Endothelial cell of umbilical vein (primary cell): ENCODE results near the gene DHX9. TPM values are rescaled to one million over a fixed set of nuclear protein-coding genes. Genes with fewer than 3 reads are reported as not detected.

ENCODE experiments used
- BruUV-seq: library from RNA; stranded (reverse); fragments of 400-500 nt; replicated peaks from 2 replicates; lab custom pipeline; 2021; lab: Mats Ljungman, UMichigan
- CTCF ChIA-PET: fragments of 300-600, 350-600 bp; sonication (Branson Sonifier 250); formaldehyde crosslinking; loops from one replicate; lab custom pipeline; 2021; ENCODE audit warnings: antibody characterized with exemption, inconsistent platforms; lab: Charles Lee
- POLR2A ChIA-PET: fragments of 300-600, 350-600 bp; sonication (Branson Sonifier 250); formaldehyde crosslinking; loops from one replicate; lab custom pipeline; 2021; ENCODE audit warnings: antibody characterized with exemption, inconsistent platforms; lab: Charles Lee
- DNase-seq: peaks from one replicate; pipeline ENCODE4 v3.0.0-alpha.2; 2011; ENCODE audit warnings: low read depth, low spot score
- FAIRE-seq: peaks from 2 replicates; lab custom pipeline; 2011; peaks lifted over from hg19 to GRCh38; lab: Jason Lieb, UNC
- H2AFZ ChIP-seq: 2 replicates; pipeline ENCODE4 v1.6.0; 2012; ENCODE audit warnings: low read depth, low read length, control low read depth, inconsistent platforms
- H3K27ac ChIP-seq: 2 replicates; pipeline ENCODE4 v1.5.1; 2011; ENCODE audit warnings: low read depth, mild to moderate bottlenecking, control low read depth, low read length, moderate library complexity; ENCODE audit not compliant: insufficient read depth
- H3K27me3 ChIP-seq, 2 experiments: 2 replicates each; pipeline versions ENCODE4 v1.6.0 to v1.6.1; 2011; ENCODE audit warnings: low read length in 2 of 2, mixed read lengths in 1 of 2; ENCODE audit not compliant: control insufficient read depth in 2 of 2, insufficient read depth in 2 of 2
- H3K36me3 ChIP-seq, 2 experiments: 2 replicates in 1 of 2; 3 replicates in 1 of 2; pipeline ENCODE4 v1.5.1; 2011; ENCODE audit warnings: low read length in 2 of 2, mild to moderate bottlenecking in 1 of 2, moderate library complexity in 1 of 2; ENCODE audit not compliant: control insufficient read depth in 2 of 2, insufficient read depth in 2 of 2; ENCODE audit errors: extremely low read depth in 1 of 2
- H3K4me1 ChIP-seq: 3 replicates; pipeline ENCODE4 v1.5.1; 2011; ENCODE audit warnings: mild to moderate bottlenecking, low read length; ENCODE audit not compliant: control insufficient read depth, insufficient read depth; ENCODE audit errors: extremely low read depth
- H3K4me2 ChIP-seq: 2 replicates; pipeline ENCODE4 v1.6.1; 2011; ENCODE audit warnings: low read length, control low read depth, mixed read lengths; ENCODE audit not compliant: insufficient read depth
- H3K4me3 ChIP-seq, 3 experiments: fragments of 200-600 bp in 1 of 3; sonication (generic), shearing (Covaris generic) in 1 of 3; replicated peaks in 1 of 3; 2 replicates each; pipeline ENCODE4 v1.5.1; 2011 to 2016; ENCODE audit warnings: control low read depth in 3 of 3, low read length in 3 of 3, mild to moderate bottlenecking in 2 of 3, inconsistent platforms in 1 of 3, low read depth in 1 of 3, moderate library complexity in 1 of 3; ENCODE audit not compliant: insufficient read depth in 1 of 3
- H3K79me2 ChIP-seq: 2 replicates; pipeline ENCODE4 v1.6.0; 2012; ENCODE audit warnings: low read length, inconsistent platforms; ENCODE audit not compliant: control insufficient read depth, insufficient read depth
- H3K9ac ChIP-seq: replicated peaks from 2 replicates; pipeline ENCODE3; 2011; ENCODE audit warnings: low read length, control low read depth; ENCODE audit not compliant: insufficient read depth; ENCODE audit errors: extremely low read depth
- H3K9me1 ChIP-seq: replicated peaks from 3 replicates; pipeline ENCODE4 v1.6.0; 2011; ENCODE audit warnings: mild to moderate bottlenecking, low read length; ENCODE audit not compliant: control insufficient read depth, insufficient read depth; ENCODE audit errors: extremely low read depth
- H3K9me3 ChIP-seq: replicated peaks from 2 replicates; pipeline ENCODE4 v1.5.1; 2012; ENCODE audit warnings: low read length, inconsistent platforms; ENCODE audit not compliant: control insufficient read depth, insufficient read depth
- H4K20me1 ChIP-seq: replicated peaks from 2 replicates; pipeline ENCODE3; 2011; ENCODE audit warnings: mild to moderate bottlenecking, low read length; ENCODE audit not compliant: control insufficient read depth, insufficient read depth; ENCODE audit errors: extremely low read depth
- EZH2 ChIP-seq: IDR thresholded peaks from 2 replicates; pipeline ENCODE4 v1.6.1; 2012; ENCODE audit warnings: borderline replicate concordance, low read depth, mild to moderate bottlenecking, moderate library complexity, low read length, inconsistent platforms; ENCODE audit not compliant: severe bottlenecking
- FOS ChIP-seq: IDR thresholded peaks from 2 replicates; pipeline ENCODE4 v1.6.1; 2011; ENCODE audit warnings: mild to moderate bottlenecking, low read length, moderate library complexity, borderline replicate concordance; ENCODE audit not compliant: insufficient read depth
- GATA2 ChIP-seq: IDR thresholded peaks from 2 replicates; pipeline ENCODE4 v1.7.0; 2011; ENCODE audit warnings: low read depth, mild to moderate bottlenecking, moderate library complexity, mixed read lengths, low read length; ENCODE audit not compliant: insufficient read length, insufficient read depth
- JUN ChIP-seq: IDR thresholded peaks from 2 replicates; pipeline ENCODE4 v1.6.1; 2011; ENCODE audit warnings: borderline replicate concordance, low read depth; ENCODE audit not compliant: insufficient read length, insufficient read depth
- MYC ChIP-seq: IDR thresholded peaks from one replicate; pipeline ENCODE4 v1.6.1; 2011; ENCODE audit warnings: mild to moderate bottlenecking, low read depth, low read length
- POLR2A ChIP-seq: IDR thresholded peaks from 2 replicates; pipeline ENCODE4 v1.6.1; 2012; ENCODE audit warnings: low read depth, mild to moderate bottlenecking, control low read depth, low read length
- POLR2AphosphoS5 ChIP-seq: IDR thresholded peaks from 2 replicates; pipeline ENCODE4 v1.6.1; 2012; ENCODE audit warnings: low read depth, mild to moderate bottlenecking, control low read depth, low read length, moderate library complexity; ENCODE audit not compliant: insufficient read depth
- dilution Hi-C: fragments of 300-500 bp; cut with MboI; formaldehyde crosslinking; loops from one replicate; pipeline ENCODE4 v1.15.0; 2019; ENCODE audit warnings: low sequenced_read_pairs; ENCODE audit not compliant: extremely low pct_ligation_motif_present
- intact Hi-C: fragments of 100-400 bp; cut with micrococcal nuclease; formaldehyde crosslinking; loops from one replicate; pipeline ENCODE4 v1.10.0; 2022
- polyA plus RNA-seq, 4 experiments: library from polyadenylated mRNA; depleted of rRNA in 3 of 4; stranded (reverse) in 3 of 4; unstranded in 1 of 4; fragments of >200 nt; gene quantifications; 2 replicates each; pipeline versions ENCODE4 v1.2.1 to v1.2.3, GENCODE V29; 2011 to 2012; ENCODE audit warnings: missing spikeins in 1 of 4
- total RNA-seq: library from RNA; stranded (reverse); gene quantifications from 2 replicates; pipeline ENCODE4 v1.2.3, GENCODE V29; 2021
- TF ChIP-seq, protein P1 (sequence below), 2 donors: IDR thresholded peaks; 1 replicate in 1 of 2; 2 replicates in 1 of 2; pipeline ENCODE4 v1.5.1; 2011; ENCODE audit warnings: low read length in 2 of 2, mild to moderate bottlenecking in 2 of 2, moderate library complexity in 2 of 2, control low read depth in 1 of 2, inconsistent platforms in 1 of 2, low read depth in 1 of 2; ENCODE audit not compliant: insufficient read depth in 1 of 2; ENCODE audit errors: extremely low read depth in 1 of 2
- TF ChIP-seq, protein P2 (sequence below): IDR thresholded peaks from 2 replicates; pipeline ENCODE4 v1.6.1; 2011; ENCODE audit not compliant: insufficient read depth, insufficient read length

Gene DHX9
- total and polyA plus RNA-seq, 2 donors (not counting 3 experiments of a cell fraction or from before 2014, with no cell fraction given) = 142 to 220 TPM

- BruUV-seq = no TSS peak
- no peaks in the 10 kb centered on the region for H3K27me3 ChIP-seq
- H3K4me2 ChIP-seq = no peak overlapping the region
- no peak overlapping the region for H3K9ac ChIP-seq
- no peaks in the 10 kb centered on the region for H3K4me1 ChIP-seq
- peaks cover 12% of the 10 kb centered on the region for H4K20me1 ChIP-seq
- intact Hi-C loops (no loop called here), dilution Hi-C loops (no loop called here)
- no peak for FAIRE-seq
- peaks cover 53 to 78% of the 10 kb centered on the region in 2 experiments for H3K36me3 ChIP-seq
- DNase-seq = no peak
- no peaks in the 10 kb centered on the region for H3K9me1 ChIP-seq
- CTCF ChIA-PET = no interaction called here
- H3K9me3 ChIP-seq = no peaks in the 10 kb centered on the region
- no peak for TF ChIP-seq POLR2A
- no peak for TF ChIP-seq GATA2
- TF ChIP-seq EZH2 = no peak
- TF ChIP-seq POLR2AphosphoS5 = no peak
- TF ChIP-seq MYC = no peak
- no peak for TF ChIP-seq JUN
- TF ChIP-seq FOS = no peak
- TF ChIP-seq, protein P1, sequence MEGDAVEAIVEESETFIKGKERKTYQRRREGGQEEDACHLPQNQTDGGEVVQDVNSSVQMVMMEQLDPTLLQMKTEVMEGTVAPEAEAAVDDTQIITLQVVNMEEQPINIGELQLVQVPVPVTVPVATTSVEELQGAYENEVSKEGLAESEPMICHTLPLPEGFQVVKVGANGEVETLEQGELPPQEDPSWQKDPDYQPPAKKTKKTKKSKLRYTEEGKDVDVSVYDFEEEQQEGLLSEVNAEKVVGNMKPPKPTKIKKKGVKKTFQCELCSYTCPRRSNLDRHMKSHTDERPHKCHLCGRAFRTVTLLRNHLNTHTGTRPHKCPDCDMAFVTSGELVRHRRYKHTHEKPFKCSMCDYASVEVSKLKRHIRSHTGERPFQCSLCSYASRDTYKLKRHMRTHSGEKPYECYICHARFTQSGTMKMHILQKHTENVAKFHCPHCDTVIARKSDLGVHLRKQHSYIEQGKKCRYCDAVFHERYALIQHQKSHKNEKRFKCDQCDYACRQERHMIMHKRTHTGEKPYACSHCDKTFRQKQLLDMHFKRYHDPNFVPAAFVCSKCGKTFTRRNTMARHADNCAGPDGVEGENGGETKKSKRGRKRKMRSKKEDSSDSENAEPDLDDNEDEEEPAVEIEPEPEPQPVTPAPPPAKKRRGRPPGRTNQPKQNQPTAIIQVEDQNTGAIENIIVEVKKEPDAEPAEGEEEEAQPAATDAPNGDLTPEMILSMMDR (IDR thresholded peaks at IDR 0.05; ENCODE audit: extremely low read depth in 1 of 2, insufficient read depth in 1 of 2, low read depth in 1 of 2, low read length in 2 of 2) = no peak
- TF ChIP-seq, protein P2, sequence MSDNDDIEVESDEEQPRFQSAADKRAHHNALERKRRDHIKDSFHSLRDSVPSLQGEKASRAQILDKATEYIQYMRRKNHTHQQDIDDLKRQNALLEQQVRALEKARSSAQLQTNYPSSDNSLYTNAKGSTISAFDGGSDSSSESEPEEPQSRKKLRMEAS = no peak
- no peak overlapping the region for H2AFZ ChIP-seq
- no peak overlapping the region for H3K27ac ChIP-seq
- no peak overlapping the region for H3K4me3 ChIP-seq
- H3K79me2 ChIP-seq = peaks cover 56% of the 10 kb centered on the region
- POLR2A ChIA-PET = no interaction called here
Measured at GRCh38 chr1:182857212-182857611, 18.1 kb downstream of the DHX9 start.
